T47D (cell line): ENCODE measurements around the gene FGF19.

Experiments
- DNase-seq, 2 experiments: peaks; one replicate each; pipeline versions ENCODE4 v3.0.0 to v3.0.0-alpha.2; 2011 to 2012; ENCODE audit warnings: low read depth in 1 of 2, low spot score in 1 of 2
- JUND ChIP-seq: IDR thresholded peaks from 2 replicates; pipeline ENCODE4 v1.6.1; 2012; ENCODE audit warnings: low read depth
- in situ Hi-C: cut with HindIII; loops from 2 replicates; pipeline ENCODE4 v1.10.0; 2016; ENCODE audit warnings: low sequenced_read_pairs, low pct_unique_long_range_greater_than_20kb

FGF19 gene

GRCh38 chr11:69653406-69653960, 50.3 kb downstream of the FGF19 start:
- in situ Hi-C loops, result loop anchor here (25.0 kb wide), 1 partner anchor 541 kb away; no protein-coding TSS in a partner anchor
- no peak for DNase-seq
- no peak for TF ChIP-seq JUND

GRCh38 chr11:69652999-69653398, 50.8 kb downstream of the FGF19 start:
- TF ChIP-seq JUND, result no peak
- in situ Hi-C loops, result loop anchor here (25.0 kb wide), 1 partner anchor 541 kb away; no protein-coding TSS in a partner anchor
- no peak for DNase-seq

- no peak for DNase-seq
- in situ Hi-C loops, result loop anchor here (25.0 kb wide), 1 partner anchor 540 kb away; no protein-coding TSS in a partner anchor
- no peak for TF ChIP-seq JUND
These were observed 51.8 kb downstream of the FGF19 start for GRCh38 chr11:69651834-69652620.

- no peak for DNase-seq
- TF ChIP-seq JUND, result no peak
- in situ Hi-C loops, result loop anchor here (25.0 kb wide), 1 partner anchor 539 kb away; no protein-coding TSS in a partner anchor
These were observed 52.9 kb downstream of the FGF19 start for GRCh38 chr11:69650832-69651344.

GRCh38 chr11:69650081-69650831, 53.6 kb downstream of the FGF19 start:
- in situ Hi-C loops, result loop anchor here (25.0 kb wide), 1 partner anchor 538 kb away; no protein-coding TSS in a partner anchor
- TF ChIP-seq JUND, result no peak
- no peak for DNase-seq

- DNase-seq, result no peak
- in situ Hi-C loops, result no loop called here
- no peak for TF ChIP-seq JUND
These were observed 54.3 kb downstream of the FGF19 start for GRCh38 chr11:69649576-69649900.

GRCh38 chr11:69648679-69649575, 54.9 kb downstream of the FGF19 start:
- DNase-seq, result no peak
- in situ Hi-C loops, result no loop called here
- TF ChIP-seq JUND, result no peak
